SK-N-SH treated with all-trans-retinoic acid at 6 μM for 48 hours (cell line): ENCODE results near the gene ANKRD11.

Experiments used
- ATAC-seq: fragments of 200-7000 bp; cut with Tn5 transposase; 3 replicates; pipeline ENCODE4 v1.9.1; 2020; ENCODE audit warnings: mild to moderate bottlenecking, moderate library complexity
- ARNTL ChIP-seq: fragments of 450-650 bp; formaldehyde crosslinking; IDR thresholded peaks from 2 replicates; pipeline ENCODE4 v1.5.0; 2020; ENCODE audit warnings: low read depth, mild to moderate bottlenecking, moderate library complexity, borderline replicate concordance
- BACH2 ChIP-seq: fragments of 250-450 bp; sonication (Bioruptor Pico); IDR thresholded peaks from 2 replicates; pipeline ENCODE4 v1.9.0; 2021; ENCODE audit warnings: mild to moderate bottlenecking, borderline replicate concordance
- CREB5 ChIP-seq: fragments of 250-450 bp; sonication (Bioruptor Pico); IDR thresholded peaks from 2 replicates; pipeline ENCODE4 v1.5.1; 2020; ENCODE audit warnings: low read depth, mild to moderate bottlenecking, moderate library complexity
- CSDC2 ChIP-seq: fragments of 250-450 bp; sonication (Bioruptor Pico); IDR thresholded peaks from 2 replicates; pipeline ENCODE4 v1.5.0; 2020; ENCODE audit warnings: mild to moderate bottlenecking, moderate library complexity
- ESRRG ChIP-seq: fragments of 250-450 bp; sonication (Bioruptor Pico); IDR thresholded peaks from 2 replicates; pipeline ENCODE4 v1.6.1; 2021; ENCODE audit warnings: mild to moderate bottlenecking
- GLIS3 ChIP-seq: fragments of 250-450 bp; sonication (Bioruptor Pico); IDR thresholded peaks from 2 replicates; pipeline ENCODE4 v1.5.0; 2020; ENCODE audit warnings: mild to moderate bottlenecking, moderate library complexity
- ISL1 ChIP-seq: fragments of 250-450 bp; sonication (Bioruptor Pico); IDR thresholded peaks from 2 replicates; pipeline ENCODE4 v2.1.2; 2022; ENCODE audit warnings: mild to moderate bottlenecking, moderate library complexity
- OSR1 ChIP-seq: fragments of 250-450 bp; sonication (Bioruptor Pico); IDR thresholded peaks from 2 replicates; pipeline ENCODE4 v1.8.0; 2022; ENCODE audit warnings: moderate library complexity, mild to moderate bottlenecking, inconsistent platforms
- POU6F1 ChIP-seq: fragments of 250-450 bp; sonication (Bioruptor Pico); IDR thresholded peaks from 2 replicates; pipeline ENCODE4 v1.8.0; 2021; ENCODE audit warnings: low read depth, mild to moderate bottlenecking, moderate library complexity, borderline replicate concordance
- PPARA ChIP-seq: fragments of 250-450 bp; sonication (Bioruptor Pico); IDR thresholded peaks from 2 replicates; pipeline ENCODE4 v1.5.0; 2020; ENCODE audit warnings: mild to moderate bottlenecking, borderline replicate concordance
- RARB ChIP-seq: fragments of 250-450 bp; sonication (Bioruptor Pico); IDR thresholded peaks from 2 replicates; pipeline ENCODE4 v1.8.0; 2021; ENCODE audit warnings: mild to moderate bottlenecking, moderate library complexity
- SNAI2 ChIP-seq: fragments of 250-450 bp; sonication (Bioruptor Pico); IDR thresholded peaks from 2 replicates; pipeline ENCODE4 v1.5.0; 2020; ENCODE audit warnings: mild to moderate bottlenecking, moderate library complexity
- TCF4 ChIP-seq: fragments of 250-450 bp; sonication (Bioruptor Pico); IDR thresholded peaks from 2 replicates; pipeline ENCODE4 v1.8.0; 2021; ENCODE audit warnings: mild to moderate bottlenecking, moderate library complexity, borderline replicate concordance
- TOX ChIP-seq: fragments of 250-450 bp; sonication (Bioruptor Pico); IDR thresholded peaks from 2 replicates; pipeline ENCODE4 v1.8.0; 2021; ENCODE audit warnings: mild to moderate bottlenecking, moderate library complexity, borderline replicate concordance
- ZC3H10 ChIP-seq: fragments of 250-450 bp; sonication (Bioruptor Pico); IDR thresholded peaks from 2 replicates; pipeline ENCODE4 v1.5.1; 2021; ENCODE audit warnings: mild to moderate bottlenecking, moderate library complexity
- ZFP3 ChIP-seq: fragments of 250-450 bp; sonication (Bioruptor Pico); IDR thresholded peaks from 2 replicates; pipeline ENCODE4 v1.5.0; 2020; ENCODE audit warnings: mild to moderate bottlenecking, moderate library complexity
- ZFP30 ChIP-seq: fragments of 450-650 bp; formaldehyde crosslinking; IDR thresholded peaks from 2 replicates; pipeline ENCODE4 v1.5.0; 2022; ENCODE audit warnings: mild to moderate bottlenecking, moderate library complexity
- ZNF565 ChIP-seq: fragments of 450-650 bp; formaldehyde crosslinking; conservative IDR thresholded peaks from 2 replicates; pipeline ENCODE4 v1.5.0; 2020; ENCODE audit warnings: low read depth, mild to moderate bottlenecking, moderate library complexity
- ZNF70 ChIP-seq: fragments of 450-650 bp; formaldehyde crosslinking; IDR thresholded peaks from 2 replicates; pipeline ENCODE4 v1.5.0; 2020; ENCODE audit warnings: mild to moderate bottlenecking, moderate library complexity
- ZNF8 ChIP-seq: fragments of 450-650 bp; formaldehyde crosslinking; IDR thresholded peaks from 2 replicates; pipeline ENCODE4 v1.5.0; 2020; ENCODE audit warnings: mild to moderate bottlenecking, moderate library complexity
- TF ChIP-seq, protein P1 (sequence below): fragments of 250-450 bp; sonication (Bioruptor Pico); IDR thresholded peaks from 2 replicates; pipeline ENCODE4 v1.5.1; 2021; ENCODE audit warnings: mild to moderate bottlenecking, moderate library complexity
- TF ChIP-seq, protein P2 (sequence below): fragments of 250-450 bp; sonication (Bioruptor Pico); IDR thresholded peaks from 2 replicates; pipeline ENCODE4 v1.8.0; 2020; ENCODE audit warnings: mild to moderate bottlenecking, moderate library complexity, borderline replicate concordance
- TF ChIP-seq, protein P3 (sequence below): fragments of 250-450 bp; sonication (Bioruptor Pico); IDR thresholded peaks from 2 replicates; pipeline ENCODE4 v1.5.0; 2020; ENCODE audit warnings: mild to moderate bottlenecking, moderate library complexity

ANKRD11 gene

DNA sequence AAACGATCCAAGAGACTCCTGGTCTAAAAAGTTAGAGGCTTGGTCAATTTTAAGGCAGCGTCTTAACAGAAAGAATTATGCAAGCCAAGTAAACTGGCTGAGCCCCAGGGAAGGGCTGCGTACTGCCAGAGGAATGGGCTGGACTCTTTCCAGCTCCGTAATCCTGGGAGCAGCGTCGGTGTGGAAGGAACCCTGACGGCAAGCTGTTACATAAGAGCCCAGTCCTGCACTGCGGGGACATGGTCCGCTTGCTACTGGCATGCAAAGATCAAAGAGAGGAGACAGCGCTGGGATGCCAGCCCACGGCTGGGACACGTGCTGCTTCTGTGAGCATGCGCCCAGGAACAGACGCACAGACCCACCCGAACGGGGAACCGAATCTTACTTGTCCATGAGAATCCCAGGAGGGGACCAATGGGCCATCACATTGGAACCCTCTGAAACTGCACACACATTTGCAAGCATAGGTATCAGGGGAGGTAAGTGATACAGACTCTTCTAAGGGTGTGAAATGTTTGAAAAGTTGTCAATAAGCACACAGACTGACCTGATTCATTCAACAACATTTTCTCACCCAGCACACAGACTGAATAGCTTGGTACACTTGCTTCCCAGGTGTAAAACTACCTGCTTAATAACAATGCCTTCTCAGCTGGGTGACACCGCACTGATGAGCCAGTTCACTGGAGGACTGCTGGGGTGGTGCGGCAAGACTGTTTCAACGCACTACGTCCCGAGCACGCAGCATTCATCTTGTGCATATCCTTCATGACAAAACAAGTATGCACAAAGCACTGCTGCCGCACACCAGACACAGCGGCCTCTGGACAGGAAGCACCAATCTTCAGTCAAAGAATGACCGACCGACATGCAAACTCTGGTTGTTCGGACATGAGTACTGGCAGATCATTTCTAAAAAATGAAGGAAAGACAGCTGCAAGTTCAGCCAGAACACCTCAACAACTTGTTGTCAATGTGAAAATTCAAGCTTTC is 94.9 kb downstream of the ANKRD11 start:
- TF ChIP-seq, protein P1, sequence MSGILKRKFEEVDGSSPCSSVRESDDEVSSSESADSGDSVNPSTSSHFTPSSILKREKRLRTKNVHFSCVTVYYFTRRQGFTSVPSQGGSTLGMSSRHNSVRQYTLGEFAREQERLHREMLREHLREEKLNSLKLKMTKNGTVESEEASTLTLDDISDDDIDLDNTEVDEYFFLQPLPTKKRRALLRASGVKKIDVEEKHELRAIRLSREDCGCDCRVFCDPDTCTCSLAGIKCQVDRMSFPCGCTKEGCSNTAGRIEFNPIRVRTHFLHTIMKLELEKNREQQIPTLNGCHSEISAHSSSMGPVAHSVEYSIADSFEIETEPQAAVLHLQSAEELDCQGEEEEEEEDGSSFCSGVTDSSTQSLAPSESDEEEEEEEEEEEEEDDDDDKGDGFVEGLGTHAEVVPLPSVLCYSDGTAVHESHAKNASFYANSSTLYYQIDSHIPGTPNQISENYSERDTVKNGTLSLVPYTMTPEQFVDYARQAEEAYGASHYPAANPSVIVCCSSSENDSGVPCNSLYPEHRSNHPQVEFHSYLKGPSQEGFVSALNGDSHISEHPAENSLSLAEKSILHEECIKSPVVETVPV (CRISPR knock-in tag) = no peak
- TF ChIP-seq GLIS3 (CRISPR knock-in tag) (no peak), ARNTL (CRISPR knock-in tag) (0 out of 2 replicates have a peak, but pooled peaks have one; percentile 51), TCF4 (CRISPR knock-in tag) (no peak), SNAI2 (no peak), TOX (CRISPR knock-in tag) (no peak), ZNF8 (CRISPR knock-in tag) (no peak), ZC3H10 (CRISPR knock-in tag) (no peak), RARB (CRISPR knock-in tag) (no peak), ISL1 (CRISPR knock-in tag) (peak; percentile 25; the same call in 1 of the 2 replicates), OSR1 (CRISPR knock-in tag) (no peak), POU6F1 (no peak), ZFP30 (no peak), ZNF565 (CRISPR knock-in tag) (no peak), ZNF70 (CRISPR knock-in tag) (no peak), CSDC2 (no peak), CREB5 (no peak), ZFP3 (CRISPR knock-in tag) (peak; percentile 85), BACH2 (CRISPR knock-in tag) (no peak), PPARA (CRISPR knock-in tag) (no peak)
- peak; percentile 96 for ATAC-seq

DNA sequence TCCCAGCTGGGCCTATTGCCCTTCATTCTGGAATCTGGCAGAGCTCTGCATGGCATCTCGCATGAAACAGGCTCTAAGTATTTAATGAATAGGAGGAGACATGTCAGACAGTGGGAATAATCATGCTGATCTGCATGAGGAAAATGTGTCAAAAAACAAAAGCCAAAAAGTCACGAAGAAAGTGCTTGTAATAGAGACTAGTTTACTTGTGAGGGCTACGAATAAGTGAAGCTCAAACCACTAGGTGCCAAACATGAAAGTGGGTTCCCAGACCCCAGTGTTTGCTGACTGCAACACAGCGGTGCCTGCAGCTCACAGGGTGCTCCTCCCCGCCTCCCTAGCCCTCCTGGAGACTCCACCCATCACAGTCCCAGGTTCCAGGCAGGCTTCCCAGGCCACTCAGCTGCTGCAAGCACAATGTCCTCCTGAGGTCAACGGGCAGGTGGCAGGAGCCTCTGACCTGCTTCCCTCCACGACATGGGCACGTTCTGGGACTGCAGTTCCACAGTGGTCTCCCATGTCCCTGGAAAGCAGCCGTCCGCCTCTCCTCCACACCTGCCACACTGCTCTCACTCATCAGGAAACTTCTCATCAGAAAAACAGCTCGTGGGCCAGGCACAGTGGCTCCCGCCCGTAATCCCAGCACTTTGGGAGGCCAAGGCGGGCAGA is 96.5 kb downstream of the ANKRD11 start:
- TF ChIP-seq PPARA (CRISPR knock-in tag) (no peak), ZNF8 (CRISPR knock-in tag) (no peak), SNAI2 (no peak), ZNF70 (CRISPR knock-in tag) (no peak), GLIS3 (CRISPR knock-in tag) (no peak), TCF4 (CRISPR knock-in tag) (no peak), ZNF565 (CRISPR knock-in tag) (no peak), POU6F1 (no peak), CREB5 (no peak), ARNTL (CRISPR knock-in tag) (no peak), BACH2 (CRISPR knock-in tag) (no peak), RARB (CRISPR knock-in tag) (no peak), ESRRG (no peak)
- TF ChIP-seq, protein P2, sequence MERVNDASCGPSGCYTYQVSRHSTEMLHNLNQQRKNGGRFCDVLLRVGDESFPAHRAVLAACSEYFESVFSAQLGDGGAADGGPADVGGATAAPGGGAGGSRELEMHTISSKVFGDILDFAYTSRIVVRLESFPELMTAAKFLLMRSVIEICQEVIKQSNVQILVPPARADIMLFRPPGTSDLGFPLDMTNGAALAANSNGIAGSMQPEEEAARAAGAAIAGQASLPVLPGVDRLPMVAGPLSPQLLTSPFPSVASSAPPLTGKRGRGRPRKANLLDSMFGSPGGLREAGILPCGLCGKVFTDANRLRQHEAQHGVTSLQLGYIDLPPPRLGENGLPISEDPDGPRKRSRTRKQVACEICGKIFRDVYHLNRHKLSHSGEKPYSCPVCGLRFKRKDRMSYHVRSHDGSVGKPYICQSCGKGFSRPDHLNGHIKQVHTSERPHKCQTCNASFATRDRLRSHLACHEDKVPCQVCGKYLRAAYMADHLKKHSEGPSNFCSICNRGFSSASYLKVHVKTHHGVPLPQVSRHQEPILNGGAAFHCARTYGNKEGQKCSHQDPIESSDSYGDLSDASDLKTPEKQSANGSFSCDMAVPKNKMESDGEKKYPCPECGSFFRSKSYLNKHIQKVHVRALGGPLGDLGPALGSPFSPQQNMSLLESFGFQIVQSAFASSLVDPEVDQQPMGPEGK = no peak
- TF ChIP-seq, protein P3, sequence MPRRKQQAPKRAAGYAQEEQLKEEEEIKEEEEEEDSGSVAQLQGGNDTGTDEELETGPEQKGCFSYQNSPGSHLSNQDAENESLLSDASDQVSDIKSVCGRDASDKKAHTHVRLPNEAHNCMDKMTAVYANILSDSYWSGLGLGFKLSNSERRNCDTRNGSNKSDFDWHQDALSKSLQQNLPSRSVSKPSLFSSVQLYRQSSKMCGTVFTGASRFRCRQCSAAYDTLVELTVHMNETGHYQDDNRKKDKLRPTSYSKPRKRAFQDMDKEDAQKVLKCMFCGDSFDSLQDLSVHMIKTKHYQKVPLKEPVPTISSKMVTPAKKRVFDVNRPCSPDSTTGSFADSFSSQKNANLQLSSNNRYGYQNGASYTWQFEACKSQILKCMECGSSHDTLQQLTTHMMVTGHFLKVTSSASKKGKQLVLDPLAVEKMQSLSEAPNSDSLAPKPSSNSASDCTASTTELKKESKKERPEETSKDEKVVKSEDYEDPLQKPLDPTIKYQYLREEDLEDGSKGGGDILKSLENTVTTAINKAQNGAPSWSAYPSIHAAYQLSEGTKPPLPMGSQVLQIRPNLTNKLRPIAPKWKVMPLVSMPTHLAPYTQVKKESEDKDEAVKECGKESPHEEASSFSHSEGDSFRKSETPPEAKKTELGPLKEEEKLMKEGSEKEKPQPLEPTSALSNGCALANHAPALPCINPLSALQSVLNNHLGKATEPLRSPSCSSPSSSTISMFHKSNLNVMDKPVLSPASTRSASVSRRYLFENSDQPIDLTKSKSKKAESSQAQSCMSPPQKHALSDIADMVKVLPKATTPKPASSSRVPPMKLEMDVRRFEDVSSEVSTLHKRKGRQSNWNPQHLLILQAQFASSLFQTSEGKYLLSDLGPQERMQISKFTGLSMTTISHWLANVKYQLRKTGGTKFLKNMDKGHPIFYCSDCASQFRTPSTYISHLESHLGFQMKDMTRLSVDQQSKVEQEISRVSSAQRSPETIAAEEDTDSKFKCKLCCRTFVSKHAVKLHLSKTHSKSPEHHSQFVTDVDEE (CRISPR knock-in tag) = no peak
- no peak for ATAC-seq
